Esophagus squamous epithelium (tissue), 5 donors: ENCODE results near the gene GPR42. TPM values are rescaled to one million over a fixed set of nuclear protein-coding genes. Genes with fewer than 3 reads are reported as not detected.

ENCODE experiments used
- DNase-seq: peaks from one replicate; lab custom pipeline; 2025; lab: John Stamatoyannopoulos, UW
- H3K27ac ChIP-seq, 4 donors: fragments of 200-600 bp; sonication (generic); one replicate each; pipeline ENCODE4 v1.5.1; 2016 to 2019; ENCODE audit warnings: mild to moderate bottlenecking in 1 of 4
- H3K27me3 ChIP-seq, 4 donors: fragments of 200-600 bp; sonication (generic); 1 replicate in 3 of 4; 2 replicates in 1 of 4; pipeline versions ENCODE4 v1.5.1 to v1.6.0; 2017 to 2021; ENCODE audit warnings: antibody characterized with exemption in 1 of 4
- H3K36me3 ChIP-seq, 3 donors: fragments of 200-600 bp; sonication (generic); one replicate each; pipeline ENCODE4 v1.5.1; 2016 to 2019
- H3K4me1 ChIP-seq, 3 donors: fragments of 200-600 bp; sonication (generic); one replicate each; pipeline ENCODE4 v1.5.1; 2017 to 2019
- H3K4me3 ChIP-seq, 4 donors: fragments of 200-600 bp; sonication (generic); 1 replicate in 3 of 4; 2 replicates in 1 of 4; pipeline ENCODE4 v1.5.1; 2016 to 2019; ENCODE audit warnings: mild to moderate bottlenecking in 2 of 4, moderate library complexity in 1 of 4
- H3K9me3 ChIP-seq, 3 donors: fragments of 200-600 bp; sonication (generic); one replicate each; pipeline ENCODE4 v1.5.1; 2016 to 2019
- POLR2A ChIP-seq, 4 donors: fragments of 450-650 bp; IDR thresholded peaks; one replicate each; pipeline ENCODE4 v1.6.1; 2017; ENCODE audit warnings: antibody characterized with exemption in 4 of 4, mild to moderate bottlenecking in 4 of 4, moderate library complexity in 3 of 4
- WGBS, 2 donors: methylation state at CpG; one replicate each; pipeline ENCODE4 v1.1.5; 2018; 5-methylcytosine and 5-hydroxymethylcytosine counted together
- intact Hi-C: fragments of 100-400 bp; cut with DNase I; formaldehyde crosslinking; loops from one replicate; pipeline ENCODE4 v1.15.0; 2022
- total RNA-seq, 4 donors: library from RNA; depleted of rRNA; stranded (reverse); fragments of >200 nt; gene quantifications; one replicate each; pipeline ENCODE4 v1.1.0, GENCODE V29; 2016
- TF ChIP-seq, protein P1 (sequence below), 6 experiments: fragments of 450-650 bp in 4 of 6; fragments of 200-600 bp in 2 of 6; sonication (generic) in 2 of 6; IDR thresholded peaks; one replicate each; pipeline ENCODE4 v1.5.1; 2016 to 2019; ENCODE audit warnings: antibody characterized with exemption in 6 of 6, mild to moderate bottlenecking in 4 of 6, moderate library complexity in 4 of 6
- donor health status: DM: yes; HTN: yes; CAD: no.

GPR42 gene, protein sequence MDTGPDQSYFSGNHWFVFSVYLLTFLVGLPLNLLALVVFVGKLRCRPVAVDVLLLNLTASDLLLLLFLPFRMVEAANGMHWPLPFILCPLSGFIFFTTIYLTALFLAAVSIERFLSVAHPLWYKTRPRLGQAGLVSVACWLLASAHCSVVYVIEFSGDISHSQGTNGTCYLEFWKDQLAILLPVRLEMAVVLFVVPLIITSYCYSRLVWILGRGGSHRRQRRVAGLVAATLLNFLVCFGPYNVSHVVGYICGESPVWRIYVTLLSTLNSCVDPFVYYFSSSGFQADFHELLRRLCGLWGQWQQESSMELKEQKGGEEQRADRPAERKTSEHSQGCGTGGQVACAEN
- total RNA-seq = not detected

- Histone ChIP-seq H3K36me3 (no peaks in the 10 kb centered on the region), H3K27ac (no peak within 1 kb of the TSS), H3K4me3 (no peak within 1 kb of the TSS), H3K27me3 (peaks cover 0 to 11% (median 0%) of the 10 kb centered on the region in 4 donors), H3K4me1 (no peaks in the 10 kb centered on the region), H3K9me3 (no peaks in the 10 kb centered on the region)
- 66 to 86% methylated on average over 4 to 6 of the region's 8 CpGs for WGBS, 2 donors
- TF ChIP-seq POLR2A (IDR thresholded peaks at IDR 0.05) = no peak
- TF ChIP-seq, protein P1, sequence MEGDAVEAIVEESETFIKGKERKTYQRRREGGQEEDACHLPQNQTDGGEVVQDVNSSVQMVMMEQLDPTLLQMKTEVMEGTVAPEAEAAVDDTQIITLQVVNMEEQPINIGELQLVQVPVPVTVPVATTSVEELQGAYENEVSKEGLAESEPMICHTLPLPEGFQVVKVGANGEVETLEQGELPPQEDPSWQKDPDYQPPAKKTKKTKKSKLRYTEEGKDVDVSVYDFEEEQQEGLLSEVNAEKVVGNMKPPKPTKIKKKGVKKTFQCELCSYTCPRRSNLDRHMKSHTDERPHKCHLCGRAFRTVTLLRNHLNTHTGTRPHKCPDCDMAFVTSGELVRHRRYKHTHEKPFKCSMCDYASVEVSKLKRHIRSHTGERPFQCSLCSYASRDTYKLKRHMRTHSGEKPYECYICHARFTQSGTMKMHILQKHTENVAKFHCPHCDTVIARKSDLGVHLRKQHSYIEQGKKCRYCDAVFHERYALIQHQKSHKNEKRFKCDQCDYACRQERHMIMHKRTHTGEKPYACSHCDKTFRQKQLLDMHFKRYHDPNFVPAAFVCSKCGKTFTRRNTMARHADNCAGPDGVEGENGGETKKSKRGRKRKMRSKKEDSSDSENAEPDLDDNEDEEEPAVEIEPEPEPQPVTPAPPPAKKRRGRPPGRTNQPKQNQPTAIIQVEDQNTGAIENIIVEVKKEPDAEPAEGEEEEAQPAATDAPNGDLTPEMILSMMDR (IDR thresholded peaks at IDR 0.05) = no peak
- no peak for DNase-seq
- intact Hi-C loops = no loop called here
Measured at GRCh38 chr19:35370722-35371121, at the start of gene GPR42. Gene GPR42 (plus strand): TSS chr19:35371068. CDS start chr19:35371360, 292 bp downstream.

DNA sequence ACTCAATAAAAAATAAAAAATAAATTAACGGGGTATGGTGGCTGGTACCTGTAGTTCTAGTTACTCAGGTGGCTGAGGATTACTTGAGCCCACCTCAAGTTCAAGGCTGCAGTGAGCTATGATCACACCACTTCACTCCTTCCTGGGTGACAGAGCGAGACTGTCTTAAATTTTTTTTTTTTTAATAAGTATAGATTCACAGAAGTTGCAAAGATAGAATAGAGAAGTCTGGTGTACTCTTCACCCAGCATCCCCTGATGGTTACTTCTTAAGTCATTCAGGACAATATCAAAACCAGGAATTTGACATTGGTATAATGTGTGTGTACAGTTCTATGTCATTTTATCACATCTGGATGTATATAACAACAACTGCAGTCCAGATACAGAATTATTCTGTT, 49.6 kb upstream of the GPR42 start:
- peaks cover 0 to 11% (median 0%) of the 10 kb centered on the region in 4 donors for H3K27me3 ChIP-seq
- TF ChIP-seq POLR2A (IDR thresholded peaks at IDR 0.05) = no peak
- TF ChIP-seq, protein P1 (IDR thresholded peaks at IDR 0.05) = no peak
- 86 to 91% methylated on average over 2 of the region's 2 CpGs for WGBS, 2 donors
- H3K36me3 ChIP-seq = no peaks in the 10 kb centered on the region
- H3K4me3 ChIP-seq = no peak overlapping the region
- peaks cover 0 to 8% (median 0%) of the 10 kb centered on the region in 3 donors for H3K9me3 ChIP-seq
- intact Hi-C loops = no loop called here
- no peak for DNase-seq
- H3K27ac ChIP-seq = no peak overlapping the region
- peaks cover 2 to 22% (median 5%) of the 10 kb centered on the region in 3 donors for H3K4me1 ChIP-seq

- Histone ChIP-seq H3K27ac (no peak overlapping the region), H3K4me3 (no peak overlapping the region), H3K27me3 (peaks cover 0 to 18% (median 0%) of the 10 kb centered on the region in 4 donors), H3K4me1 (peaks cover 2 to 22% (median 5%) of the 10 kb centered on the region in 3 donors), H3K9me3 (peaks cover 0 to 8% (median 0%) of the 10 kb centered on the region in 3 donors), H3K36me3 (no peaks in the 10 kb centered on the region)
- intact Hi-C loops = no loop called here
- WGBS, 2 donors = 93 to 94% methylated on average over 9 of the region's 9 CpGs
- no peak for DNase-seq
- TF ChIP-seq, protein P1 (IDR thresholded peaks at IDR 0.05) = no peak
- TF ChIP-seq POLR2A (IDR thresholded peaks at IDR 0.05) = no peak
Measured at GRCh38 chr19:35322014-35322413, 48.9 kb upstream of the GPR42 start.

- H3K4me3 ChIP-seq = no peak overlapping the region
- peaks cover 0 to 58% (median 0%) of the 10 kb centered on the region in 4 donors for H3K27me3 ChIP-seq
- no peaks in the 10 kb centered on the region for H3K36me3 ChIP-seq
- intact Hi-C loops = no loop called here
- H3K9me3 ChIP-seq = no peaks in the 10 kb centered on the region
- no peaks in the 10 kb centered on the region for H3K4me1 ChIP-seq
- H3K27ac ChIP-seq = no peak overlapping the region
- 65 to 80% methylated on average over 4 of the region's 4 CpGs for WGBS, 2 donors
- no peak for DNase-seq
- TF ChIP-seq POLR2A (IDR thresholded peaks at IDR 0.05) = no peak
- TF ChIP-seq, protein P1 (IDR thresholded peaks at IDR 0.05) = no peak
Measured at GRCh38 chr19:35327642-35328041, 43.2 kb upstream of the GPR42 start.

DNA sequence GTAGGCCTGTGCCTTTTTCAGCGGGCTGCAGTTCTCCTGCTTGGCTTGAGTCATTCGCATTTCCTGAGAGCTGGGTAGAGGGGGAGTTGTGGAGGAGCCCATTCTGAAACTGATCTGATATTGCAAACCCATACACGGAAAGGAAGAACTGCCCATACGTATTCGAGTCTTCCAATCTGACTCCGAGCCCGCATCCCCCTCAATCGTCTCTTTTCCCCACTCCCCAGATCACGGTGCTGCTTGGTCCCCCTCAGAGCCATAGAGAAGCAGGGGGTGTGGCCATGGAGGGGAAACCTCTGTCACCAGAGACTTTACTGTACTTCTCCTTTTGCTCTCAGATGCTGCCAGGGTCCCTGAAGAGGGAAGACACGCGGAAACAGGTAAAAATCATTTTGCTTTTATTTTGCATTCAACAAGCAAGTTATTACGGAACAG, 42.0 kb upstream of the GPR42 start, which contains the start of gene CD22:
Gene CD22 (plus strand): TSS at position 337 of the 435 bp plus-strand sequence. CDS start 2,854 bp downstream, outside the sequence.
- TF ChIP-seq POLR2A (IDR thresholded peaks at IDR 0.05) = peak in 1 of 4 donors; percentile 39
- TF ChIP-seq, protein P1 (IDR thresholded peaks at IDR 0.05) = no peak
- Histone ChIP-seq H3K9me3 (no peaks in the 10 kb centered on the region), H3K4me3 (peak within 1 kb of the TSS in 1 of 4 donors; percentile 12), H3K4me1 (no peaks in the 10 kb centered on the region), H3K27ac (no peak within 1 kb of the TSS), H3K36me3 (no peaks in the 10 kb centered on the region), H3K27me3 (peaks cover 0 to 71% (median 0%) of the 10 kb centered on the region in 4 donors)
- WGBS, 2 donors = 59 to 82% methylated on average over 10 to 12 of the region's 12 CpGs
- intact Hi-C loops = no loop called here
- DNase-seq = no peak
